Ovary (tissue), 9 donors: ENCODE measurements around the gene OR2V2. TPM values are rescaled to one million over a fixed set of nuclear protein-coding genes. Genes with fewer than 3 reads are reported as not detected.
"Not testable (repeated sequence)": the region's sequence is repeated elsewhere in the genome, so short reads cannot be mapped to it uniquely, and the experiment has no call there.

ENCODE experiments used
- DNase-seq, 5 donors: peaks; one replicate each; pipeline ENCODE4 v3.0.0-alpha.2; 2019 to 2020
- H3K27ac ChIP-seq, 2 donors: fragments of 200-600 bp; one replicate each; pipeline versions ENCODE4 v1.5.1 to v1.8.0; 2019 to 2022
- H3K27me3 ChIP-seq: fragments of 200-600 bp; one replicate; pipeline ENCODE4 v1.8.0; 2022
- H3K36me3 ChIP-seq: fragments of 200-600 bp; sonication (generic); one replicate; pipeline ENCODE4 v1.5.1; 2019
- H3K4me1 ChIP-seq: one replicate; pipeline ENCODE4 v1.8.1; 2013; ENCODE audit warnings: mild to moderate bottlenecking, moderate library complexity; ENCODE audit not compliant: insufficient read depth
- H3K4me3 ChIP-seq: fragments of 200-600 bp; sonication (generic); one replicate; pipeline ENCODE4 v1.5.1; 2017
- H3K9me3 ChIP-seq, 2 donors: fragments of 200-600 bp in 1 of 2; sonication (generic) in 1 of 2; one replicate each; pipeline versions ENCODE4 v1.5.1 to v1.8.1; 2013 to 2019; ENCODE audit warnings: mild to moderate bottlenecking in 1 of 2, moderate library complexity in 1 of 2
- CTCF ChIP-seq, 3 donors: fragments of 450-650 bp in 2 of 3; fragments of 200-600 bp in 1 of 3; IDR thresholded peaks; one replicate each; pipeline versions ENCODE4 v1.5.1 to v1.8.0; 2016 to 2022; ENCODE audit warnings: antibody characterized with exemption in 3 of 3, mild to moderate bottlenecking in 1 of 3
- EP300 ChIP-seq: sonication (generic); formaldehyde crosslinking; IDR thresholded peaks from one replicate; pipeline ENCODE4 v1.6.1; 2017; ENCODE audit warnings: antibody characterized with exemption
- POLR2A ChIP-seq: fragments of 450-650 bp; IDR thresholded peaks from one replicate; pipeline ENCODE4 v1.6.1; 2017; ENCODE audit warnings: antibody characterized with exemption, mild to moderate bottlenecking, moderate library complexity
- WGBS, 3 donors: extraction: QIAGEN DNeasy Blood & Tissue Kit in 1 of 3; methylation state at CpG; one replicate each; pipeline versions ENCODE4 v1.1.5 to v1.1.7; 2013 to 2017; 5-methylcytosine and 5-hydroxymethylcytosine counted together
- intact Hi-C, 4 donors: fragments of 100-400 bp; cut with DNase I; formaldehyde crosslinking; loops; one replicate each; pipeline versions ENCODE4 v1.11.0 to v1.15.1; 2022 to 2023
- polyA plus RNA-seq, 2 donors: library from polyadenylated mRNA; stranded (reverse); fragments of 200-250 nt in 1 of 2; fragments of 350-450 nt in 1 of 2; fragmentation: Illumina TruSeq in 1 of 2; extraction: RNeasy Lipid Tissue Mini Kit (QIAGEN cat#74804) in 1 of 2; gene quantifications; one replicate each; pipeline ENCODE4 v1.2.3, GENCODE V29; 2013 to 2014
- total RNA-seq, 7 donors: library from RNA; depleted of rRNA in 2 of 7; stranded (reverse); fragments of >200 nt in 2 of 7; fragmentation: NEBNext Ultra II Directional in 3 of 7; extraction: Animal tissue kit (Norgen Biotek cat#: 25700) in 3 of 7; gene quantifications; one replicate each; pipeline versions ENCODE4 v1.1.0 to v1.2.4, GENCODE V29; 2016 to 2023
- donor health status: DM: no; HTN: no; CAD: no; lungs with moderate emphysema.
- donor health status: DM: no; HTN: no; CAD: no.
- donor health status: Bipolar disorder and iron deficiency.
- donor health status: DM: yes; HTN: yes; CAD: no.
- donor health status: DM: no; HTN: no; CAD: no.
- donor health status: DM: yes; HTN: yes; CAD: no.

Gene OR2V2
- total and polyA plus RNA-seq, 9 donors, result 0.80 TPM; not detected in 8

- Histone ChIP-seq H3K4me1 (peaks cover 4% of the 10 kb centered on the region), H3K9me3 (no peaks in the 10 kb centered on the region), H3K4me3 (no peak overlapping the region), H3K27ac (no peak overlapping the region), H3K27me3 (no peaks in the 10 kb centered on the region), H3K36me3 (no peaks in the 10 kb centered on the region)
- no peak for TF ChIP-seq CTCF (IDR thresholded peaks at IDR 0.05)
- intact Hi-C loops, result loop anchor here in 2 of 4 donors (5.0 to 10.0 kb wide), 2 partner anchors 374 to 377 kb away; no protein-coding TSS in a partner anchor
- no peak for DNase-seq
- WGBS, 3 donors, result 70 to 72% (median 71%) methylated on average over 3 of the region's 3 CpGs
Measured at GRCh38 chr5:181158869-181159268, 11.5 kb downstream of the OR2V2 start.

- peak overlapping the region in 1 of 2 donors; percentile 64 for H3K27ac ChIP-seq
- intact Hi-C loops, result loop anchor here in 2 of 4 donors (5.0 to 10.0 kb wide), 2 partner anchors 375 to 377 kb away; no protein-coding TSS in a partner anchor
Measured at GRCh38 chr5:181159286-181160151, 12.1 kb downstream of the OR2V2 start.

GRCh38 chr5:181160152-181160754 lies 12.9 kb downstream of the OR2V2 start:
- intact Hi-C loops, result no loop called here
- no peaks in the 10 kb centered on the region for H3K9me3 ChIP-seq
- TF ChIP-seq CTCF (IDR thresholded peaks at IDR 0.05) (no peak), POLR2A (peak; percentile 27)
- H3K27me3 ChIP-seq, result no peaks in the 10 kb centered on the region
- H3K4me3 ChIP-seq, result peak overlapping the region; percentile 27
- DNase-seq, result peak; percentile 64 to 74 (median 72)
- no peaks in the 10 kb centered on the region for H3K36me3 ChIP-seq
- peaks cover 4% of the 10 kb centered on the region for H3K4me1 ChIP-seq
- WGBS, 3 donors, result 24 to 53% (median 24%) methylated on average over 15 to 21 of the region's 21 CpGs
- H3K27ac ChIP-seq, result peak overlapping the region; percentile 64 to 72

More at GRCh38 chr5:181159286-181160151, 12.1 kb downstream of the OR2V2 start:
- Histone ChIP-seq H3K9me3 (no peaks in the 10 kb centered on the region), H3K4me1 (peaks cover 4% of the 10 kb centered on the region), H3K4me3 (no peak overlapping the region), H3K36me3 (no peaks in the 10 kb centered on the region), H3K27me3 (no peaks in the 10 kb centered on the region)
- WGBS, 3 donors, result 43 to 49% (median 48%) methylated on average over 20 of the region's 20 CpGs
- peak; percentile 63 to 81 (median 66) for TF ChIP-seq CTCF (IDR thresholded peaks at IDR 0.05)
- no peak for TF ChIP-seq EP300
- peak; percentile 82 to 93 (median 90) for DNase-seq

GRCh38 chr5:181160755-181161533 lies 13.6 kb downstream of the OR2V2 start:
- H3K4me1 ChIP-seq, H3K36me3 ChIP-seq, H3K9me3 ChIP-seq, H3K27me3 ChIP-seq, intact Hi-C loops: not testable (repeated sequence)
- DNase-seq, result peak; percentile 66 to 79 (median 72)
- H3K4me3 ChIP-seq, result peak overlapping the region; percentile 5
- WGBS, 3 donors, result 7 to 15% (median 7%) methylated on average over 15 to 18 of the region's 48 CpGs
- H3K27ac ChIP-seq, result peak overlapping the region in 1 of 2 donors; percentile 66
